CD4-positive, alpha-beta T cell treated with Interleukin-12 subunit alpha and Interleukin-12 subunit beta, for 1 hour (primary cell): ENCODE results near the gene RBMY1A1.
"Not testable (repeated sequence)": the region's sequence is repeated elsewhere in the genome, so short reads cannot be mapped to it uniquely, and the experiment has no call there.

Experiments used
- DNase-seq: peaks from one replicate; pipeline ENCODE4 v3.0.0-alpha.2; 2020

Gene RBMY1A1

DNA sequence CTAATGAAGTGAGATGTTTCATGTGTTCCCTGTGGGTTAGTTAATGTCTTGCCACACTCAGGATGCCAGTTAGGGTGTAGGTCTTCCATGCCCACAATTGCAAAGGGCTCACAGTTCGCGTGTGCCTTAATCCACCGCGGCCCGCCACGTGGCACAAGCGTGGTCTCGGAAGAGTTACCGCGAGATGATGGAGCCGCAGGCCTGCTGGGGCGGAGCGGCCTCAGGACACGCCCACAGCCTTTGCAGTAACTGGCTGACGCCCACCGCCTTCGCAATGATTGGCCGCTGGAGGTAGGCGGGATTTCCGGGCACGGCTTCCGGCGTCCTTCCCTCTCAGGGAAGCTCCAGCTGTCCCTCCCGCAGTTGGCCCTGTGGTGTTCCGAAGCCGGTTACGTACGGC lies at the start of gene RBMY1A1:
Gene RBMY1A1 (plus strand): TSS at position 301 of the 400 bp plus-strand sequence. CDS start 2,013 bp downstream, outside the sequence.
- not testable (repeated sequence) for DNase-seq

DNA sequence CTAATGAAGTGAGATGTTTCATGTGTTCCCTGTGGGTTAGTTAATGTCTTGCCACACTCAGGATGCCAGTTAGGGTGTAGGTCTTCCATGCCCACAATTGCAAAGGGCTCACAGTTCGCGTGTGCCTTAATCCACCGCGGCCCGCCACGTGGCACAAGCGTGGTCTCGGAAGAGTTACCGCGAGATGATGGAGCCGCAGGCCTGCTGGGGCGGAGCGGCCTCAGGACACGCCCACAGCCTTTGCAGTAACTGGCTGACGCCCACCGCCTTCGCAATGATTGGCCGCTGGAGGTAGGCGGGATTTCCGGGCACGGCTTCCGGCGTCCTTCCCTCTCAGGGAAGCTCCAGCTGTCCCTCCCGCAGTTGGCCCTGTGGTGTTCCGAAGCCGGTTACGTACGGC lies 23.6 kb upstream of the RBMY1A1 start, which contains the start of gene RBMY1B:
Gene RBMY1B (plus strand): TSS at position 301 of the 400 bp plus-strand sequence. CDS start 2,013 bp downstream, outside the sequence.
- not testable (repeated sequence) for DNase-seq

DNA sequence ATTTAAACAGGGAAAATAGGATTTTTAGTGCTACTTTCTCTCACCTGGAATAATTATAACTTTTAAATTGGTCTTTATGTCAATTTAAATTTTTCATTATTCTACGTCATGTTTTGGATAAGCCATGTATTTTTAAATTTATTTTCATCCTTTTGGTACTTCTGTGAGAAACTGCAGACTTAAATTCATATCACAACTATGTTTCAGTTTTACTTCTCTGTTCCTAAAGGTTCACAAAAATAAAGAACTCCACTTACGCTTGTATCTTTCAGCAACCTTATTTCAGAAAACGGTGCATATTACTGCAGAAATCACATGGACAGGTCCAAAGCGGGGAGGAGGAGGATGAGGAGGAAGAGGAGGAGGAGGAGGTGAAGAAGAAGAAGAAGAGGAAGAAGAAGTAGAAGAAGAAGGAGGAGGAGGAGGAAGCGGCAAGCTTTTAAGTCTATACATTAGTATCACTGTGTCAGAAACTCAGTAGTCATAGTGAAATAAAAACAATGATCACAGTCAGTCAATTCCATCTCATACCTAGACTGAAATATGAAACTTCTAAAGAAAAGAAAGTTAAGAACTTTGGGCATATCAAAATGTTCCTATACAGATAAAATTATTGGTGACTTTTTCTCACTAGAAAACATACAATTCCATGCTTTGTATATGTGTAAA lies 24.8 kb downstream of the RBMY1A1 start:
- DNase-seq: not testable (repeated sequence)

DNA sequence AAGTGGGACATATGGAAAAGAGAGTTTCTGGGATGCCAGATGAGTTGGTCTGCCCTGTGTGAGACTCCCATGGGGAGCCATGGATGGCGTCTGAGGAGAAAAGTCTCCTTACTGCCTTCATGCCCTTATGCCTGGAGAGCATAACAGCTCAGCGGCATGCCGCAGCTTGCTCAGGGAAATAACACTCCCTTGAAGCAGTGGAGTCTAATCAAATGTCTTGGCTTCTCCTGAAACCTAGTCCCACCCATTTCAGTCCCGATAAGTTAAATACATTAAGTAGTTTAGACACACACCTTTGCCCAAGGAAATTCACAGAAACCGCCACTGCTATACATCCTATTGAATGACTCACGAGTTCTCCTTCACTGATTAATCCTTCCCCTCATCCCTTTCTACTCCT lies 50.8 kb downstream of the RBMY1A1 start:
- no peak for DNase-seq

DNA sequence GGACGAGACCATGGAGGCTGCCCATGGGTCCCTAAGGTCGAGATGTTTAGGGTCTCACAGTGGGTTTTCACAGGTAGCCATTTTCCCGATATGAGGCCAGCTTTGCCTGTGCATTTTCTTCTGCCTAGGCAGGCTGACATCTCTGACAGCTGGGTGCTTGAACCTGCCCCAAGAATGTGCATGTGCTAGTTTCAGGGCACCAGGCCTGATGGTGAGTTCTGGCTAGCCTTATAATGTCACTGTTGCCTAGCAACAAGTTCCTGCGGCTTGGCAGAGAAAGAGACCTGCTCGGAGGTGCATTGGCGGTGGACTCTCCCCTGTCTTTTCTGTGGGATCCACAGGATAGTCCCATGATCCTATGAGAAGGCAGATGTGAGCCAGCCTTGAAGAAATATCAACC lies 51.8 kb downstream of the RBMY1A1 start:
- DNase-seq: not testable (repeated sequence)

DNA sequence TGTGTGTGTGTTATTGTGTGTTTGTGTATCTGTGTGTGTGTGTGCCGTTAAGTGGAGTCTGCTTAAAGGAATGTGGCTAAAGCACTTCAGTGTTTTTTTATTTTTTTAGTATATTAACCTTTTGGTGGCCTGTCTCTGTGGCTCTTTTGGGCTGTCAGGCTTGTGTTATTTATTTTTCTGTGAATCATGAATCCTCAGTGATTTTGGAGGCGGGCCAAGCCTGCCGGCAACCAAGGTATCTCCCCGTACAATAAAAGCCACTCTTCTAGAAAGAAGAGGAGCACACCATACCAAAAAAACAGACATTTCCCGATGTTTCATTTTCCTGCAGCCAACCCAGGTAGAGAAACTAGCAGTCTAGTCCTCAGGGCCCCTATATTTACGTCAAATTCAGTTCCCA lies 57.4 kb downstream of the RBMY1A1 start:
- no peak for DNase-seq

DNA sequence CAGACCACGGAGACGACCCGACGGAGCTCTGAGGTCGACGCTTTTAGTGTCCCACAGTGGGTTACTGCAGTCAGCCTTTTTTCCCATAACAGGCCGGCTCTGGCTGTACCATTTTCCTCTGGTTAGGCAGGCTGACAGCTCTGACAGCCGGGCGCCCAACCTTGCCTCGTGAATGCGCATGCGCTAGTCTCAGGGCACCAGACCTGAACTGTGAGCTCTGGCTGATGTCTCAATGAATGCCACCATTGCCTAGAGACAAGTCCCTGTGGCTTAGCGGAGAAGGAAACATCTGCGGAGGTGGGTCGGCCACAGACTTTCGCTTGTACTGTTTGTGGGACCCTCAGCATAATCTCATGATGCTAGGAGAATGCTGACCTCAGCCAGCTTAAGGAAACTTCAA lies 61.6 kb downstream of the RBMY1A1 start:
- DNase-seq: not testable (repeated sequence)
